ENCODE measurements around the gene CCDC74A.
"Not testable (repeated sequence)": the region's sequence is repeated elsewhere in the genome, so short reads cannot be mapped to it uniquely, and the experiment has no call there.

CCDC74A gene

DNA sequence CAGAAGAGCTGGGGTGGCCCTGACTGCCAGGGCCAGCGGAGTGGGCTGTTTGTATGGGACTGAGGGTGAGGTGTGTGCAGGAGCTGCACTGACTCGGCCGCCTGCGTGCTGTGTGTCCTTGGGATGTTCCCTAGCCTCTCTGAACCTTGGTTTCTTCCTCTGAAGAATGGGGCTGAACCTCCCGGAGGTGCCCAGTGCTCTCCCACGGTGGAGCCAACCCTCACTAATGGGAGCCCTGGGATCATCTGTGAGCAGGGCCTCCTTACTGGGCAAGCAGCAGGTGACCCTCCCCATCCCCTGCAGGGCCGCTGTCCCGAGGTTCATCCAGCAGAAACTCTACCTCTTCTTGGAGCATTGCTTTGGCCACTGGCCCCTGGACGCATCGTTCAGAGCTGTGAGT, 11.7 kb upstream of the CCDC74A start:
- H3K27ac ChIP-seq = no peak overlapping the region
- TF ChIP-seq ZFX (IDR thresholded peaks at IDR 0.05; ENCODE audit: borderline replicate concordance) = no peak
- TF ChIP-seq, protein P1, sequence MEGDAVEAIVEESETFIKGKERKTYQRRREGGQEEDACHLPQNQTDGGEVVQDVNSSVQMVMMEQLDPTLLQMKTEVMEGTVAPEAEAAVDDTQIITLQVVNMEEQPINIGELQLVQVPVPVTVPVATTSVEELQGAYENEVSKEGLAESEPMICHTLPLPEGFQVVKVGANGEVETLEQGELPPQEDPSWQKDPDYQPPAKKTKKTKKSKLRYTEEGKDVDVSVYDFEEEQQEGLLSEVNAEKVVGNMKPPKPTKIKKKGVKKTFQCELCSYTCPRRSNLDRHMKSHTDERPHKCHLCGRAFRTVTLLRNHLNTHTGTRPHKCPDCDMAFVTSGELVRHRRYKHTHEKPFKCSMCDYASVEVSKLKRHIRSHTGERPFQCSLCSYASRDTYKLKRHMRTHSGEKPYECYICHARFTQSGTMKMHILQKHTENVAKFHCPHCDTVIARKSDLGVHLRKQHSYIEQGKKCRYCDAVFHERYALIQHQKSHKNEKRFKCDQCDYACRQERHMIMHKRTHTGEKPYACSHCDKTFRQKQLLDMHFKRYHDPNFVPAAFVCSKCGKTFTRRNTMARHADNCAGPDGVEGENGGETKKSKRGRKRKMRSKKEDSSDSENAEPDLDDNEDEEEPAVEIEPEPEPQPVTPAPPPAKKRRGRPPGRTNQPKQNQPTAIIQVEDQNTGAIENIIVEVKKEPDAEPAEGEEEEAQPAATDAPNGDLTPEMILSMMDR (IDR thresholded peaks at IDR 0.05) = no peak

DNA sequence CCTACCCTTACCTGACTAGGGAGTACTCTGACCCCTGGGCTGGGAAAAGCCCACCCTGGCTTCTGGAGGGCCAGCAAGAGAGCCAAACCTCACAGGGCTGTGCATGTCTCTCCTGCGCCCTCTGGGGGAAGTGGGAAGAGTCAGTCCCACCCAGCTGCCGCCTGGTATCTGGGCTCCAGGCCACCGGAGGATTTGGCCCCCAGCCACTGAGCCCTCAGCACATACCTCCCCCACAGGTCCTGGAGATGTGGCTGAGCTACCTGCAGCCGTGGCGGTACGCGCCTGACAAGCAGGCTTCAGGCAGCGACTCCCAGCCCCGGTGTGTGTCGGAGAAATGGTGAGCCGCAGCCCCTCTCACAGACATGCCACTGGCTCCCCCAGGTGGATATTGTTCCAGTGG, 11.1 kb upstream of the CCDC74A start:
- TF ChIP-seq, protein P1 (IDR thresholded peaks at IDR 0.05) = peak; percentile 12; the same call in 1 of the 2 replicates
- H3K27ac ChIP-seq = not testable (repeated sequence)

DNA sequence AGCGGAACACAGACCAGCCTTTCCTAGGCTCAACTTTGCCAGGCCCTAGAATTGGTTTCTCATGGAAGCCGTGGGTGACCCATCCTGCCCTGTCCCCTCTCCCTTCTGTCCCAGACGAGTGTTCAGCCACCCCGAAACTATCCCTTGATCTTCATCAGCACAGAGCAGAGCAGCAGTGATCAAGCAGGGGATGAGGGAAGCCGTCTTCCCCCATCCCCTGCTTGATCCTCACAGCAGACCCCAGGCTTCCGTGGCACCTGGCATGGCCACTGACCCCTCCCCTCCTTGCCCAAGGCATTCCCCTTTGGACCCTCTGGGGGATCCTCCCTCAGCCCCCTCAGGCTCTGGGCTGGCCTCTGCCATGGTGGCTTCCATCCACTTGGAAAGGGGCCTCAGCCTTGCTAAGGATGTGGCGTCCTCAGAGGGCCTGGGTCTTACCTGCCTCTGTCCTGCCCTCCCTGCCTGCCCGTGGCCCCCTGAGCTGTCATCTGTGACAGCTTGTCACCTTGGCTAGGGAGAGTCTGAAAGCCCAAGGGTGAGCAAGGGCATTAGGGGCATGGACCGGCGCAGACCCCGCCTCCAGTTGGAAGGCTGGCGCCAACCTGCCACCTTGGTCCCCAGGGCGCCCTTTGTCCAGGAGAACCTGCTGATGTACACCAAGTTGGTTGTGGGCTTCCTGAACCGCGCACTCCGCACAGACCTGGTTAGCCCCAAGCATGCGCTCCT, 10.4 kb upstream of the CCDC74A start:
- TF ChIP-seq ZFX (IDR thresholded peaks at IDR 0.05; ENCODE audit: borderline replicate concordance) = no peak
- TF ChIP-seq, protein P1 (IDR thresholded peaks at IDR 0.05) = no peak

DNA sequence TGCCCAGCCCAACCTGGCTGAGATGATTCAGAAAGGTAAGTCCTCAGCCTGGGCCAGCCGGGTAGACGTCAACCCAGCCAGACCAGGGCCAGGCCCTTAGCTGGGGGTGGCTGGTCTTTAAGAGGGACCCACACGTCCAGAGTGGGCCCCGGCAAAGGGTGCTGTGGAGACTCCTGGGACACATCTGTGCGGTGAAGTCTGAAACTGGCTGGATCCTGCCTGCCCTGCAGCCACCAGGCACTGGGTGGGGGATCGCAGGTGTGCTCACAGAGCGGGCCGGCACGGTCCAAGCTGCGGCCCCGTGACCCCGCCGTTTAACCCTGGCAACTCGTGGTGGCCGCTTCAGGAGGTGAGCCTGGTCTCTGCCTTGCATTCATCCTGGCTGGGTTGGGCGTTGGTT, 9.8 kb upstream of the CCDC74A start:
- not testable (repeated sequence) for H3K27ac ChIP-seq

More for the DNA sequence above, 10.4 kb upstream of the CCDC74A start:
- no peak overlapping the region for H3K27ac ChIP-seq

DNA sequence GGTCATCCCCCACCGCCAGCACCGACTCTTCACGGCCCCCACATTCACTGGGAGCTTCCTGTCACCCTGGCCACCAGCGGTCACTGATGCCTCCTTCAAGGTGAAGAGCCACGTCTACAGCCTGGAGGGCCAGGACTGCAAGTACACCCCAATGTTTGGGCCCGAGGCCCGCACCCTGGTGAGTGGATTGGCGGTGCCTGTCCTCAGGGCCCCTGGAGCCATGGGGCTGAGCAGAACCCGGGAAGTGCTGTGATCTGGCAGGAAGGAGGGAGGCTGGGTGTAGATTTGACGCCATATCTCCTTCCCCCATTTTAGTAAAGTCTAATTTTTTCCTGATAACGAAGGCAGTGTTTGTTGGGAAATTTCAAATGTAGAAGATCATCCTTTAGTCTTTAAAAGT, 9.2 kb upstream of the CCDC74A start:
- H3K27ac ChIP-seq = not testable (repeated sequence)

DNA sequence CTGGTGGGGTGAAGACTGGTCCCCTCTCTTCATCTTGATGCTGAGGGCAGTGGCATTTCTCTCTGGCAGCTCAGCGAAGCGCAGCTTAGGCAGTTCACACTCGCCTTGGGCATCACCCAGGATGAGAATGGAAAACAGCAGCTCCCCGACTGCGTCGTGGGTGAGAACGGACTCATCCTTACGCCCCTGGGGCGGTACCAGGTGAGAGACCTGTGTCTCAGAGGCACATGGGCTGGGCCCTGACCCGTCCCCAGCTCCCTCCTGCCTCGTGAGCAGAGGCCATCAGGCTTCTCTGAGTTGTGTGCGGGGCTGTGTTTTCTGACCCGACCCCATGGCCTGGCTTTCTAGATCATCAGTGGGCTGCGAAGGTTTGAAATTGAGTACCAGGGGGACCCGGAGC, 8.2 kb upstream of the CCDC74A start:
- TF ChIP-seq, protein P1 (IDR thresholded peaks at IDR 0.05) = no peak
- TF ChIP-seq ZFX (IDR thresholded peaks at IDR 0.05; ENCODE audit: borderline replicate concordance) = no peak

DNA sequence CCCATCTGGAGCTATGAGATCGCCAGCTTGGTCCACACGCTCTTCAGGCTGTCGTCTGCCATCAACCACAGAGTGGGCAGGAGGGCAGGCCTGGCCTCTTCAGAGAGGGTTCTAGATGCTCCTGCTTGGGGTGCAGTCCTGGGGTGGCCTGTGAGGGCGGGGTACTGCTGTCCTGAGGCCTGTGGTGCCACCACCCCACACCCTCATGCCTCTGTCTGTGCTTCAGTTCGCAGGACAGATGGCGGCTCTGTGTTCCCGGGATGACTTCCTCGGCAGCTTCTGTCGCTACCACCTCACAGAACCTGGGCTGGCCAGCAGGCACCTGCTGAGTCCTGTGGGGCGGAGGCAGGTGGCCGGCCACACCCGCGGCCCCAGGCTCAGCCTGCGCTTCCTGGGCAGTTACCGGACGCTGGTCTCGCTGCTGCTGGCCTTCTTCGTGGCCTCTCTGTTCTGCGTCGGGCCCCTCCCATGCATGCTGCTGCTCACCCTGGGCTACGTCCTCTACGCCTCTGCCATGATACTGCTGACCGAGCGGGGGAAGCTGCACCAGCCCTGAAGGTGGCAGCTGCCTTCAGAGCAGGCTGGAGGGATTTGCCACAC, 7.7 kb upstream of the CCDC74A start:
- peak overlapping the region; percentile 23; the same call in 1 of the 2 replicates for H3K27ac ChIP-seq

More for the DNA sequence above, 8.2 kb upstream of the CCDC74A start:
- H3K27ac ChIP-seq = 0 out of 2 replicates have a peak overlapping the region, but pooled peaks have one; percentile 5

DNA sequence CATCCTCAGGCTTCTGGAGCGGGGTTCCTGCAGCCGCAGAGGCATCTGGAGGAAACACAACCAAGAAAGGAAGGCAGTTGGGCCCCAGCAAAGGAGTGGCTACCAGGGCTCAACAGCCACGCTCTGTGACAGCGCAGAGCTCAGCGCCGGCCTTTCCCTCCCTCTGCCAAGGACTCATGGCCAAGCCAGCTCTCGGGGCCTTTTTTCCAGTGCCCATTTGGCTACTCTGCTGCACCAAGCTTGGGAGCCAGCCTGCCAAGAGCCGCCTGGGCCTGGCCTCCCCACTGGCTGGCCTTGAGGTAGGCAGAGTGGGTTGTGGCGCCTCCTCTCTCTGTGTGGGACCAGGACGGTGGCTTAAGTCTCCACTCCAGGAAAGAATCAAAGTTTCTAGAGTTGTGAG, 7.2 kb upstream of the CCDC74A start:
- TF ChIP-seq, protein P1 (IDR thresholded peaks at IDR 0.05) = no peak
- TF ChIP-seq ZFX (IDR thresholded peaks at IDR 0.05; ENCODE audit: borderline replicate concordance) = no peak
- peak overlapping the region; percentile 23 for H3K27ac ChIP-seq

DNA sequence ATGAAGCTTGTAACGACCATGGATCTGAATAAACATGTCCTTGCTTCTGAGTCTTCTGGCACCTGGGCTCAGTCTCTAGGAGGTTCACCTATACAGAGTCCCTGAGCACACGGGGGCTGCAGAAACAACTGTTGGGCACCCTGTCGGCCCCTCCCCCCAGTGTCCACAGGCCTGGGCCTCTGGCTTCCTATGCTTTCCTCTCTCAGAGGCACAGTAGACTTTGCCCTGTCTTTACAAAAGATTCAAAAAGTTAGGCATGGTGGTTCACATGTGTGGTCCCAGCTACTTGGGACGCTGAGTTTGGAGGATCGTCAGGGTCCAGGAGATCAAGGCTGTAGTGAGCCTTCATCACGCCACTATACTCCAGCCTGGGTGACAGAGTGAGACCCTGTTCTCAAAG, 6.2 kb upstream of the CCDC74A start:
- H3K27ac ChIP-seq = peak overlapping the region; percentile 60; the same call in 1 of the 2 replicates
